ENCODE measurements around the gene MAPK8.
"Not testable (repeated sequence)": the region's sequence is repeated elsewhere in the genome, so short reads cannot be mapped to it uniquely, and the experiment has no call there.

MAPK8 gene

GRCh38 chr10:48336978-48337599, 30.6 kb downstream of the MAPK8 start:
- in situ Hi-C loops (cut with MboI; ENCODE audit: low sequenced_read_pairs, unreplicated experiment) = no loop called here
- no peak for TF ChIP-seq CTCF (IDR thresholded peaks at IDR 0.05; ENCODE audit: borderline replicate concordance, control extremely low read depth, extremely low read depth, insufficient read depth, missing control alignments)
- DNase-seq (ENCODE audit: low spot score) = peak; percentile 34

GRCh38 chr10:48340734-48341133, 34.3 kb downstream of the MAPK8 start:
- in situ Hi-C loops (cut with MboI; ENCODE audit: low sequenced_read_pairs, unreplicated experiment) = no loop called here
- DNase-seq (ENCODE audit: low spot score) = no peak
- TF ChIP-seq CTCF (IDR thresholded peaks at IDR 0.05; ENCODE audit: borderline replicate concordance, control extremely low read depth, extremely low read depth, insufficient read depth, missing control alignments) = no peak

- no peak for TF ChIP-seq CTCF (IDR thresholded peaks at IDR 0.05; ENCODE audit: borderline replicate concordance, control extremely low read depth, extremely low read depth, insufficient read depth, missing control alignments)
- no peak for DNase-seq (ENCODE audit: low spot score)
- in situ Hi-C loops (cut with MboI; ENCODE audit: low sequenced_read_pairs, unreplicated experiment) = no loop called here
Measured at GRCh38 chr10:48343106-48343505, 36.6 kb downstream of the MAPK8 start.

- no peak for TF ChIP-seq CTCF (IDR thresholded peaks at IDR 0.05; ENCODE audit: borderline replicate concordance, control extremely low read depth, extremely low read depth, insufficient read depth, missing control alignments)
- in situ Hi-C loops (cut with MboI; ENCODE audit: low sequenced_read_pairs, unreplicated experiment) = no loop called here
- no peak for DNase-seq (ENCODE audit: low spot score)
Measured at GRCh38 chr10:48343921-48344598, 37.6 kb downstream of the MAPK8 start.

- DNase-seq (ENCODE audit: low spot score); in situ Hi-C loops (cut with MboI; ENCODE audit: low sequenced_read_pairs, unreplicated experiment): not testable (repeated sequence)
Measured at GRCh38 chr10:48346248-48346647, 39.8 kb downstream of the MAPK8 start.

- DNase-seq (ENCODE audit: low spot score); in situ Hi-C loops (cut with MboI; ENCODE audit: low sequenced_read_pairs, unreplicated experiment): not testable (repeated sequence)
Measured at GRCh38 chr10:48347539-48347938, 41.1 kb downstream of the MAPK8 start.

GRCh38 chr10:48347943-48348342, 41.5 kb downstream of the MAPK8 start:
- in situ Hi-C loops (cut with MboI; ENCODE audit: low sequenced_read_pairs, unreplicated experiment); DNase-seq (ENCODE audit: low spot score): not testable (repeated sequence)

GRCh38 chr10:48353246-48353645, 46.8 kb downstream of the MAPK8 start:
- no peak for TF ChIP-seq CTCF (IDR thresholded peaks at IDR 0.05; ENCODE audit: borderline replicate concordance, control extremely low read depth, extremely low read depth, insufficient read depth, missing control alignments)
- no peak for DNase-seq (ENCODE audit: low spot score)
- in situ Hi-C loops (cut with MboI; ENCODE audit: low sequenced_read_pairs, unreplicated experiment) = no loop called here
